GM12878 (cell line): ENCODE results near the gene CORO1C. TPM values are rescaled to one million over a fixed set of nuclear protein-coding genes. Genes with fewer than 3 reads are reported as not detected.

ENCODE experiments used
- ATAC-seq: fragments of 200-7000 bp; cut with Tn5 transposase; 3 replicates; pipeline ENCODE4 v1.9.1; 2020; ENCODE audit warnings: mild to moderate bottlenecking, moderate library complexity
- BruUV-seq: library from RNA; stranded (reverse); fragments of 400-500 nt; replicated peaks from 2 replicates; lab custom pipeline; 2021; lab: Mats Ljungman, UMichigan
- CTCF ChIA-PET: fragments of 300-600 bp; sonication (Branson Sonifier 250); formaldehyde crosslinking; extraction: SDS; loops from one replicate; lab custom pipeline; 2021; ENCODE audit warnings: inconsistent platforms; lab: Yijun Ruan, JAX
- POLR2A ChIA-PET: fragments of 350-600 bp; formaldehyde crosslinking; extraction: SDS; loops from one replicate; lab custom pipeline; 2021; ENCODE audit warnings: inconsistent platforms; lab: Charles Lee
- RAD21 ChIA-PET: fragments of 300-600 bp; sonication (Branson Sonifier 250); formaldehyde crosslinking; loops from one replicate; lab custom pipeline; 2023; ENCODE audit warnings: antibody characterized with exemption; ENCODE audit not compliant: unreplicated experiment; lab: Charles Lee
- SMC1A ChIA-PET: fragments of 300-600 bp; sonication (Branson Sonifier 250); formaldehyde crosslinking; loops from one replicate; lab custom pipeline; 2023; ENCODE audit not compliant: unreplicated experiment, uncharacterized antibody; lab: Charles Lee
- DNase-seq: peaks from one replicate; pipeline ENCODE4 v3.0.0-alpha.2; 2011; ENCODE audit warnings: low read depth, low spot score
- FAIRE-seq: peaks from 3 replicates; lab custom pipeline; 2011; peaks lifted over from hg19 to GRCh38; lab: Jason Lieb, UNC
- H2AFZ ChIP-seq: 2 replicates; pipeline ENCODE4 v1.6.0; 2011; ENCODE audit warnings: low read depth, low read length, control low read depth; ENCODE audit not compliant: control insufficient read depth
- H3K27ac ChIP-seq: 2 replicates; pipeline ENCODE4 v1.5.1; 2011; ENCODE audit warnings: control low read depth; ENCODE audit not compliant: control insufficient read depth, insufficient read depth
- H3K27me3 ChIP-seq, 2 experiments: replicated peaks in 1 of 2; 2 replicates each; pipeline versions ENCODE4 v1.6.0 to v1.6.1; 2011; ENCODE audit warnings: low read length in 1 of 2; ENCODE audit not compliant: control insufficient read depth in 2 of 2, insufficient read depth in 2 of 2
- H3K36me3 ChIP-seq, 2 experiments: 2 replicates each; pipeline ENCODE4 v1.5.1; 2011; ENCODE audit warnings: low read length in 1 of 2; ENCODE audit not compliant: control insufficient read depth in 2 of 2, insufficient read depth in 2 of 2
- H3K4me1 ChIP-seq: 2 replicates; pipeline ENCODE4 v1.6.1; 2011; ENCODE audit warnings: mild to moderate bottlenecking, low read length, moderate library complexity, mixed read lengths; ENCODE audit not compliant: control insufficient read depth, insufficient read depth
- H3K4me2 ChIP-seq: 2 replicates; pipeline ENCODE4 v1.6.0; 2011; ENCODE audit warnings: control low read depth; ENCODE audit not compliant: control insufficient read depth, insufficient read depth
- H3K4me3 ChIP-seq: fragments of 200-600 bp; sonication (generic); 2 replicates; pipeline ENCODE4 v1.5.1; 2016
- H3K79me2 ChIP-seq: 2 replicates; pipeline ENCODE4 v1.6.0; 2011; ENCODE audit warnings: low read length; ENCODE audit not compliant: control insufficient read depth, insufficient read depth
- H3K9ac ChIP-seq: 2 replicates; pipeline ENCODE4 v1.8.0; 2011; ENCODE audit warnings: low read length, control low read depth, mixed read lengths; ENCODE audit not compliant: control insufficient read depth, insufficient read depth
- H3K9me3 ChIP-seq: replicated peaks from 3 replicates; pipeline ENCODE4 v1.5.1; 2011; ENCODE audit warnings: mild to moderate bottlenecking, low read length; ENCODE audit not compliant: control insufficient read depth, insufficient read depth
- H4K20me1 ChIP-seq: 2 replicates; pipeline ENCODE4 v1.6.0; 2011; ENCODE audit not compliant: control insufficient read depth, insufficient read depth
- ATF7 ChIP-seq: fragments of 450-650 bp; IDR thresholded peaks from 2 replicates; pipeline ENCODE4 v1.6.1; 2016; ENCODE audit warnings: low read depth, mild to moderate bottlenecking
- CHD1 ChIP-seq: IDR thresholded peaks from 2 replicates; pipeline ENCODE4 v1.6.1; 2012; ENCODE audit warnings: low read depth, low read length, improper control_type of control experiment
- CREM ChIP-seq: IDR thresholded peaks from 2 replicates; pipeline ENCODE4 v1.6.1; 2014; ENCODE audit warnings: antibody characterized with exemption, low read depth
- EED ChIP-seq: sonication (generic); IDR thresholded peaks from 2 replicates; pipeline ENCODE4 v1.6.1; 2016; ENCODE audit warnings: antibody characterized with exemption, low read depth
- HDGF ChIP-seq: fragments of 450-650 bp; IDR thresholded peaks from 2 replicates; pipeline ENCODE4 v1.6.1; 2016; ENCODE audit warnings: antibody characterized with exemption
- IKZF2 ChIP-seq, 2 experiments: fragments of 450-650 bp; IDR thresholded peaks; 2 replicates each; pipeline ENCODE4 v1.6.1; 2017; ENCODE audit warnings: mild to moderate bottlenecking in 2 of 2, moderate library complexity in 2 of 2
- JUND ChIP-seq: IDR thresholded peaks from 2 replicates; pipeline ENCODE4 v1.6.1; 2012; ENCODE audit warnings: low read depth, mild to moderate bottlenecking, low read length, improper control_type of control experiment, moderate library complexity
- NBN ChIP-seq: fragments of 450-650 bp; IDR thresholded peaks from 2 replicates; pipeline ENCODE4 v1.6.1; 2016
- NR2F1 ChIP-seq: fragments of 450-650 bp; conservative IDR thresholded peaks from 2 replicates; pipeline ENCODE4 v1.6.1; 2017; ENCODE audit warnings: mild to moderate bottlenecking
- POLR2A ChIP-seq: IDR thresholded peaks from 2 replicates; pipeline ENCODE4 v1.6.1; 2011; ENCODE audit warnings: low read depth, mild to moderate bottlenecking, low read length
- RELB ChIP-seq: fragments of 450-650 bp; IDR thresholded peaks from 2 replicates; pipeline ENCODE4 v1.6.1; 2017; ENCODE audit warnings: low read depth, mild to moderate bottlenecking, moderate library complexity
- SMARCA5 ChIP-seq: fragments of 450-650 bp; IDR thresholded peaks from 2 replicates; pipeline ENCODE4 v1.6.1; 2017; ENCODE audit warnings: mild to moderate bottlenecking
- SPI1 ChIP-seq: IDR thresholded peaks from 2 replicates; pipeline ENCODE4 v1.6.1; 2011; ENCODE audit warnings: low read depth, mild to moderate bottlenecking, low read length, moderate library complexity, borderline replicate concordance; ENCODE audit not compliant: insufficient read depth
- WRNIP1 ChIP-seq: IDR thresholded peaks from 2 replicates; pipeline ENCODE4 v1.6.1; 2011; ENCODE audit warnings: low read depth, low read length, improper control_type of control experiment, borderline replicate concordance
- ZNF687 ChIP-seq: fragments of 450-650 bp; IDR thresholded peaks from 2 replicates; pipeline ENCODE4 v1.6.1; 2017; ENCODE audit warnings: mild to moderate bottlenecking, moderate library complexity
- WGBS: methylation state at CpG from one replicate; pipeline ENCODE4 v1.1.6; 2016; ENCODE audit warnings: low lambda C conversion rate; ENCODE audit not compliant: insufficient replicate concordance, insufficient coverage; ENCODE audit errors: missing lambda C conversion rate; 5-methylcytosine and 5-hydroxymethylcytosine counted together
- in situ Hi-C: fragments of 300-500 bp; cut with MboI; formaldehyde crosslinking; loops from 9 replicates; pipeline ENCODE4 v1.14.3; 2018; ENCODE audit warnings: mixed read lengths
- intact Hi-C: fragments of 100-400 bp; cut with micrococcal nuclease; formaldehyde crosslinking; loops from one replicate; pipeline ENCODE4 v1.14.2; 2022; ENCODE audit not compliant: unreplicated experiment
- polyA plus RNA-seq, 11 experiments: library from polyadenylated mRNA; depleted of rRNA in 4 of 11; unstranded in 6 of 11; stranded (reverse) in 5 of 11; fragments of >200 nt; fragmentation: Nextera tagmentation in 4 of 11; fragmentation: Illumina TruSeq in 1 of 11; extraction: Ambion mirVana in 4 of 11; extraction: Trizol in 1 of 11; gene quantifications; 1 replicate in 1 of 11; 2 replicates in 10 of 11; pipeline versions ENCODE4 v1.2.1 to v1.2.3, GENCODE V29; 2011 to 2016; ENCODE audit warnings: inconsistent platforms in 2 of 11, missing spikeins in 2 of 11, low read depth in 1 of 11
- total RNA-seq, 4 experiments: library from RNA; depleted of rRNA in 3 of 4; stranded (reverse); fragments of >200 nt in 3 of 4; fragmentation: Illumina TruSeq in 1 of 4; extraction: Trizol in 1 of 4; gene quantifications; 2 replicates each; pipeline versions ENCODE4 v1.2.1 to v1.2.3, GENCODE V29; 2013 to 2021
- TF ChIP-seq, protein P1 (sequence below): fragments of 450-650 bp; IDR thresholded peaks from 2 replicates; pipeline ENCODE4 v1.6.1; 2017; ENCODE audit warnings: mild to moderate bottlenecking, low read depth, inconsistent platforms; ENCODE audit not compliant: poor library complexity, severe bottlenecking

Gene CORO1C
- total and polyA plus RNA-seq, 10 of the 15 experiments (the other 5 are each of a cell fraction or from before 2014, with no cell fraction given), result 52.7 to 254 (median 171) TPM

DNA sequence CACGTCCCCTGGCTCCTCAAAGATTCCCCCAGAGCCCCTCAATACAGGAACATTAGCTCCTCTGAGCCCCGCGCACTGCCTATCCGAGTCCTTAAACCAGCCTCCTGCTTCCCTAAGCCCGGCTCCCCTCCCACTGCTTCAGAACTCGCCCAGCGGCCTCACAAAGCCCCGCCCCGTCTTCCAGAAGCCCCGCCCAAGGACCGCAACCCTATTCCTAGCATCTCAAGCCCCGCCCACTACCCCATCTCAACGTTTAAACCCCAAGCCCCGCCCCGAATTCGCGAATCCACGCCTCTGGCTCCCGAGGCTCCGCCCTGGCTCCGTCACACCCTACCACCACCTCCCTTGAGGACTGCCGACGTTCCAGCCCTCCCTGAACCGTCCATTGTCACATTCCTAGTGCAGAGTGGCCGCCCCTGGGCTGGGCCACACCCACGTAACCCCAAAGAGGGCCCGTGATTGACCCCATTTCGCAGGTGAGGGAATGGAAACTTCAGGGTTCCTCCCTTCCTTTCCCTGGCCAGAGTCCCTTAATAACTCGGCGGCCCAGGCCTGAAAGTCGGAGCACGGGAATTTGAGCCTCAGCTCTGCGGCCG, 646 bp upstream of the CORO1C start:
- ATAC-seq (peak; percentile 72), DNase-seq (peak; percentile 87), FAIRE-seq (peak; percentile 56)
- intact Hi-C loops (loop anchor here (1.0 to 5.0 kb wide), 4 partner anchors 41 to 169 kb away; no protein-coding TSS in a partner anchor), in situ Hi-C loops (no loop called here)
- peak overlapping the region; percentile 79 for H3K27ac ChIP-seq
- no peaks in the 10 kb centered on the region for H3K27me3 ChIP-seq
- peaks cover 13% of the 10 kb centered on the region for H3K4me1 ChIP-seq
- no peaks in the 10 kb centered on the region for H3K9me3 ChIP-seq
- peak overlapping the region; percentile 88 for H3K4me3 ChIP-seq
- H3K36me3 ChIP-seq, result no peaks in the 10 kb centered on the region
- H4K20me1 ChIP-seq, result no peaks in the 10 kb centered on the region
- RAD21 ChIA-PET, result interaction anchor here (0.7 to 3.4 kb wide), 11 partner anchors 8 to 170 kb away, joined by 3 to 20 read pairs (median 3); partner anchors contain the start of genes ISCU, SELPLG and SSH1
- CTCF ChIA-PET, result interaction anchor here (0.7 to 2.3 kb wide), 12 partner anchors 19 to 126 kb away, joined by 3 to 13 read pairs (median 5); no protein-coding TSS in a partner anchor
- POLR2A ChIA-PET, result interaction anchor here (0.6 to 2.2 kb wide), 11 partner anchors 10 to 180 kb away, joined by 3 to 8 read pairs (median 4); no protein-coding TSS in a partner anchor
- SMC1A ChIA-PET, result interaction anchor here (0.8 to 4.9 kb wide), 11 partner anchors 9 to 164 kb away, joined by 3 to 59 read pairs (median 4); no protein-coding TSS in a partner anchor
- peaks cover 44% of the 10 kb centered on the region for H3K79me2 ChIP-seq
- peak overlapping the region; percentile 71 for H3K9ac ChIP-seq
- H2AFZ ChIP-seq, result peak overlapping the region; percentile 95
- peak overlapping the region; percentile 99 for H3K4me2 ChIP-seq
- BruUV-seq, result no TSS peak
- WGBS, result under 1% methylated on average over 32 of the region's 34 CpGs
- TF ChIP-seq HDGF (peak; percentile 98), CREM (0 out of 2 replicates have a peak, but pooled peaks have one; percentile 31), NBN (peak; percentile 76; the same call in 1 of the 2 replicates), NR2F1 (no peak; the same call in 1 of the 2 replicates), IKZF2 (IDR thresholded peaks at IDR 0.05) (peak; percentile 52 to 62; a peak in 2 of 4 replicates), WRNIP1 (0 out of 2 replicates have a peak, but pooled peaks have one; percentile 15), SPI1 (0 out of 2 replicates have a peak, but pooled peaks have one; percentile 1), ZNF687 (no peak), POLR2A (peak; percentile 65), JUND (no peak), RELB (0 out of 2 replicates have a peak, but pooled peaks have one; percentile 11), CHD1 (no peak), SMARCA5 (no peak; the same call in none of the 2 replicates), EED (0 out of 2 replicates have a peak, but pooled peaks have one; percentile 18), ATF7 (0 out of 2 replicates have a peak, but pooled peaks have one; percentile 39)
- TF ChIP-seq, protein P1, sequence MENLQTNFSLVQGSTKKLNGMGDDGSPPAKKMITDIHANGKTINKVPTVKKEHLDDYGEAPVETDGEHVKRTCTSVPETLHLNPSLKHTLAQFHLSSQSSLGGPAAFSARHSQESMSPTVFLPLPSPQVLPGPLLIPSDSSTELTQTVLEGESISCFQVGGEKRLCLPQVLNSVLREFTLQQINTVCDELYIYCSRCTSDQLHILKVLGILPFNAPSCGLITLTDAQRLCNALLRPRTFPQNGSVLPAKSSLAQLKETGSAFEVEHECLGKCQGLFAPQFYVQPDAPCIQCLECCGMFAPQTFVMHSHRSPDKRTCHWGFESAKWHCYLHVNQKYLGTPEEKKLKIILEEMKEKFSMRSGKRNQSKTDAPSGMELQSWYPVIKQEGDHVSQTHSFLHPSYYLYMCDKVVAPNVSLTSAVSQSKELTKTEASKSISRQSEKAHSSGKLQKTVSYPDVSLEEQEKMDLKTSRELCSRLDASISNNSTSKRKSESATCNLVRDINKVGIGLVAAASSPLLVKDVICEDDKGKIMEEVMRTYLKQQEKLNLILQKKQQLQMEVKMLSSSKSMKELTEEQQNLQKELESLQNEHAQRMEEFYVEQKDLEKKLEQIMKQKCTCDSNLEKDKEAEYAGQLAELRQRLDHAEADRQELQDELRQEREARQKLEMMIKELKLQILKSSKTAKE, result no peak
